Measurements from ENCODE around the gene PKN2.
A peak's percentile ranks its signal among the peaks of the same experiment; 100 is the strongest.

Gene PKN2

DNA sequence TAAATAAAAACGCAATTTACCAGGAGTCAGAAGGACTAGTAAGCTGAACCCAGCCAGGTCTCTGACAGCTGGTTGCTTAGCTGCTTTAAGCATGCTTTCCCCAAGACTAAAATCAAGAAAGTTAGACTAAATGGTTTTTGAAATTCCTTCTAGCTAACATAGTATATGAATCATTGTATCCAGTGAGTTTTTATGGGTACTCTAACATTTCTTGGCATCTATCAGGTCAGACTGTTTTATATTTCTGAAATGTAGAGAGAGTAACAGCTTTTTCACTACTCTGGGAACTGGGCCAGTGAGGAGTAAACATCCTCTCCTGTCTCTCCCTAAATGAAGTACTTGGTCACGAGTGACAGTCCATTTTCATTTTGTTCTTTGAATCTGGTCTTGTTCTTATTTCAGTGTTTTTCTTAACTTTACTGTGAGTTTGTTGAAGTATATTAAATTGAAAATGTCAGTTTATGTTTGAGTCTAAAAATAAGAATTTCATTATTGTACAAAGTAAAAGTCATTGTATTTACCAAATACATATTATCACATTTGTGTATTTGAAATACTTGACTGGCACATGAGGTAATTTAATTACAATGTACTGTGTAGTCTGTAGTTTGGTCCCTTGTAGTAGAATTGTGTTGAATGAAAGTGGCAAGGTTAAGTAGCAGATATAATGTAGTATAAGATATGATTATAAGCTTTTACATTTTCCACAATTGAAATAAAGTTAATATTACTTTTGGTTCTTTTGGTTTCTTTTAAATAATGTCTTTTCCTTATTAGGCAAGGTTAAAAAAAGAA, 47.6 kb downstream of the PKN2 start (continued):
- TF ChIP-seq, protein P1, sequence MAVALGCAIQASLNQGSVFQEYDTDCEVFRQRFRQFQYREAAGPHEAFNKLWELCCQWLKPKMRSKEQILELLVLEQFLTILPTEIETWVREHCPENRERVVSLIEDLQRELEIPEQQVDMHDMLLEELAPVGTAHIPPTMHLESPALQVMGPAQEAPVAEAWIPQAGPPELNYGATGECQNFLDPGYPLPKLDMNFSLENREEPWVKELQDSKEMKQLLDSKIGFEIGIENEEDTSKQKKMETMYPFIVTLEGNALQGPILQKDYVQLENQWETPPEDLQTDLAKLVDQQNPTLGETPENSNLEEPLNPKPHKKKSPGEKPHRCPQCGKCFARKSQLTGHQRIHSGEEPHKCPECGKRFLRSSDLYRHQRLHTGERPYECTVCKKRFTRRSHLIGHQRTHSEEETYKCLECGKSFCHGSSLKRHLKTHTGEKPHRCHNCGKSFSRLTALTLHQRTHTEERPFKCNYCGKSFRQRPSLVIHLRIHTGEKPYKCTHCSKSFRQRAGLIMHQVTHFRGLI (tag by site-specific recombination; IDR thresholded peaks at IDR 0.05): no peak
- no peak for TF ChIP-seq ZNF529 (tag by site-specific recombination; IDR thresholded peaks at IDR 0.05; ENCODE audit: insufficient replicate concordance)
- TF ChIP-seq KLF10 (tag by site-specific recombination; IDR thresholded peaks at IDR 0.05): no peak
- TF ChIP-seq ZFP41 (tag by site-specific recombination; IDR thresholded peaks at IDR 0.05; ENCODE audit: borderline replicate concordance): no peak
- no peak for TF ChIP-seq ZNF155 (tag by site-specific recombination; IDR thresholded peaks at IDR 0.05)
- TF ChIP-seq SCRT2 (tag by site-specific recombination; IDR thresholded peaks at IDR 0.05): no peak
- TF ChIP-seq, protein P2, sequence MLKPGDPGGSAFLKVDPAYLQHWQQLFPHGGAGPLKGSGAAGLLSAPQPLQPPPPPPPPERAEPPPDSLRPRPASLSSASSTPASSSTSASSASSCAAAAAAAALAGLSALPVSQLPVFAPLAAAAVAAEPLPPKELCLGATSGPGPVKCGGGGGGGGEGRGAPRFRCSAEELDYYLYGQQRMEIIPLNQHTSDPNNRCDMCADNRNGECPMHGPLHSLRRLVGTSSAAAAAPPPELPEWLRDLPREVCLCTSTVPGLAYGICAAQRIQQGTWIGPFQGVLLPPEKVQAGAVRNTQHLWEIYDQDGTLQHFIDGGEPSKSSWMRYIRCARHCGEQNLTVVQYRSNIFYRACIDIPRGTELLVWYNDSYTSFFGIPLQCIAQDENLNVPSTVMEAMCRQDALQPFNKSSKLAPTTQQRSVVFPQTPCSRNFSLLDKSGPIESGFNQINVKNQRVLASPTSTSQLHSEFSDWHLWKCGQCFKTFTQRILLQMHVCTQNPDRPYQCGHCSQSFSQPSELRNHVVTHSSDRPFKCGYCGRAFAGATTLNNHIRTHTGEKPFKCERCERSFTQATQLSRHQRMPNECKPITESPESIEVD (tag by site-specific recombination; IDR thresholded peaks at IDR 0.05): peak; percentile 95
- TF ChIP-seq, protein P3, sequence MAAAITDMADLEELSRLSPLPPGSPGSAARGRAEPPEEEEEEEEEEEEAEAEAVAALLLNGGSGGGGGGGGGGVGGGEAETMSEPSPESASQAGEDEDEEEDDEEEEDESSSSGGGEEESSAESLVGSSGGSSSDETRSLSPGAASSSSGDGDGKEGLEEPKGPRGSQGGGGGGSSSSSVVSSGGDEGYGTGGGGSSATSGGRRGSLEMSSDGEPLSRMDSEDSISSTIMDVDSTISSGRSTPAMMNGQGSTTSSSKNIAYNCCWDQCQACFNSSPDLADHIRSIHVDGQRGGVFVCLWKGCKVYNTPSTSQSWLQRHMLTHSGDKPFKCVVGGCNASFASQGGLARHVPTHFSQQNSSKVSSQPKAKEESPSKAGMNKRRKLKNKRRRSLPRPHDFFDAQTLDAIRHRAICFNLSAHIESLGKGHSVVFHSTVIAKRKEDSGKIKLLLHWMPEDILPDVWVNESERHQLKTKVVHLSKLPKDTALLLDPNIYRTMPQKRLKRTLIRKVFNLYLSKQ (tag by site-specific recombination; IDR thresholded peaks at IDR 0.05; ENCODE audit: borderline replicate concordance): no peak
- no peak for TF ChIP-seq GLI4 (tag by site-specific recombination; IDR thresholded peaks at IDR 0.05)
- TF ChIP-seq, protein P4, sequence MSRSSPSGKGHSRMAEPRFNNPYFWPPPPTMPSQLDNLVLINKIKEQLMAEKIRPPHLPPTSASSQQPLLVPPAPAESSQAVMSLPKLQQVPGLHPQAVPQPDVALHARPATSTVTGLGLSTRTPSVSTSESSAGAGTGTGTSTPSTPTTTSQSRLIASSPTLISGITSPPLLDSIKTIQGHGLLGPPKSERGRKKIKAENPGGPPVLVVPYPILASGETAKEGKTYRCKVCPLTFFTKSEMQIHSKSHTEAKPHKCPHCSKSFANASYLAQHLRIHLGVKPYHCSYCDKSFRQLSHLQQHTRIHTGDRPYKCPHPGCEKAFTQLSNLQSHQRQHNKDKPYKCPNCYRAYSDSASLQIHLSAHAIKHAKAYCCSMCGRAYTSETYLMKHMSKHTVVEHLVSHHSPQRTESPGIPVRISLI (tag by site-specific recombination; IDR thresholded peaks at IDR 0.05): 0 out of 2 replicates have a peak, but pooled peaks have one; percentile 26
- no peak for TF ChIP-seq ZNF24 (tag by site-specific recombination; IDR thresholded peaks at IDR 0.05)
- TF ChIP-seq ZNF423 (tag by site-specific recombination; IDR thresholded peaks at IDR 0.05): no peak
- TF ChIP-seq, protein P5, sequence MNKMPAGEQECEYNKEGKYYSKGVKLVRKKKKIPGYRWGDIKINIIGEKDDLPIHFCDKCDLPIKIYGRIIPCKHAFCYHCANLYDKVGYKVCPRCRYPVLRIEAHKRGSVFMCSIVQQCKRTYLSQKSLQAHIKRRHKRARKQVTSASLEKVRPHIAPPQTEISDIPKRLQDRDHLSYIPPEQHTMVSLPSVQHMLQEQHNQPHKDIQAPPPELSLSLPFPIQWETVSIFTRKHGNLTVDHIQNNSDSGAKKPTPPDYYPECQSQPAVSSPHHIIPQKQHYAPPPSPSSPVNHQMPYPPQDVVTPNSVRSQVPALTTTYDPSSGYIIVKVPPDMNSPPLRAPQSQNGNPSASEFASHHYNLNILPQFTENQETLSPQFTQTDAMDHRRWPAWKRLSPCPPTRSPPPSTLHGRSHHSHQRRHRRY (tag by site-specific recombination; IDR thresholded peaks at IDR 0.05): no peak
- TF ChIP-seq ZNF585B (tag by site-specific recombination; IDR thresholded peaks at IDR 0.05): no peak
- no peak for TF ChIP-seq ZBTB21 (tag by site-specific recombination; IDR thresholded peaks at IDR 0.05)
- no peak for TF ChIP-seq SP3 (tag by site-specific recombination; IDR thresholded peaks at IDR 0.05)
- no peak for TF ChIP-seq MEIS1 (CRISPR knock-in tag; IDR thresholded peaks at IDR 0.05; ENCODE audit: borderline replicate concordance)
- no peak for TF ChIP-seq ZNF549 (tag by site-specific recombination; IDR thresholded peaks at IDR 0.05)
- no peak for TF ChIP-seq GLIS1 (tag by site-specific recombination; IDR thresholded peaks at IDR 0.05)
- TF ChIP-seq TCF7L2 (IDR thresholded peaks at IDR 0.05; ENCODE audit: borderline replicate concordance, low read depth, low read length): no peak

Measured in HEK293 (cell line).